Stimulated activated CD4-positive, alpha-beta T cell treated with anti-CD3 and anti-CD28 coated beads, Interleukin-1b, Interleukin-23, amount 100 ng/mL, for 4 hours (primary cell): ENCODE data around the gene PMS1.
"Not testable (repeated sequence)": the region's sequence is repeated elsewhere in the genome, so short reads cannot be mapped to it uniquely, and the experiment has no call there.

ENCODE experiments used
- DNase-seq, 2 donors: peaks; one replicate each; pipeline ENCODE4 v3.0.0-alpha.2; 2020; ENCODE audit warnings: low read depth in 2 of 2

PMS1 gene

DNA sequence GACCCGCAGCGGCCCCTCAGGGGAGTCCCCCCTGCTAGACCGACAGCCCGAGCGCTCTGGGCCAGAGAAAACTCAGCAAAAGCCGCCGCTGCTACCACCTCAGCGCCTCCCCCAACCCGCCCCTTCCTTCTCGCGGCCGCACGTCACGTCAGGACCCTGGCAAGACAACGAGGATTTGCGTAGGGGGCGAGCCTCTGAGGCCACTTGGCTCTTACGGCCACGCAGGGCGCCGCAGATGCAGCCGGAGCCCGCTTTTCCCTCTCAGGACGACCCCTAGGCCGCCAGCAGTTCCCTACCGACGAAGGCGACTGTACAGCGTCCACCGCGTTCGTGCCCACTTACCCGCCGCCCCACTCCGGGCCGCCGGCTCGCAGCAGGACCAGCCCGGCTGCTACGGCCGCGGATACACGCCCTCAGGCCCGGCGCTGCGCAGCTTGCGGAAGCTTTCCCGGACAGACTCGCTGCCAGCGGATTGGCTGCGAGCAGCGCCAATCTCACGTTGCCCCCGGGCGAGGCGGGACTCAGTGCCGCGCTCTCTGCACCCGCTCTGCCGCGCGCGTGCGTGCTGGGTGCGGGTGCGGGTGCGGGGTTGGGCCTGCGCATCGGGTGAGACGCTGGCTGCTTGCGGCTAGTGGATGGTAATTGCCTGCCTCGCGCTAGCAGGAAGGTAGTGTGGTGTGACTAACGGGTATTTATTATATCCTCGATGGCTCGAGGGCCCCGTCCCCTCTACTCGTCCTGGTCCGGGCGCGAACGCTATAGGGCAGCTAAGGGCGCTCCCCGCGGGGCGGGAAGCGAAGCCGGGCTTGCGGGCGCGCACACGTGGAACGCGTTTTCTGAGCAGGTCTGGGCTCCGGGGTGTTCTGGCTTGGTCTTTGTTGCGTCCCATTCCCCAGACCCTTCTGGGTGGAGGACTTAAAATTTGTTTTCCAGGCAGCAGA, at the start of gene PMS1, which contains the start of gene ORMDL1:
PMS1 (plus strand) TSS at position 524 of the 941 bp plus-strand sequence. CDS start 7,360 bp downstream, outside the sequence.
ORMDL1 (minus strand) TSS at position 413 of the 941 bp plus-strand sequence. CDS start 1,744 bp downstream, outside the sequence.
- peak; percentile 89 to 91 for DNase-seq

DNA sequence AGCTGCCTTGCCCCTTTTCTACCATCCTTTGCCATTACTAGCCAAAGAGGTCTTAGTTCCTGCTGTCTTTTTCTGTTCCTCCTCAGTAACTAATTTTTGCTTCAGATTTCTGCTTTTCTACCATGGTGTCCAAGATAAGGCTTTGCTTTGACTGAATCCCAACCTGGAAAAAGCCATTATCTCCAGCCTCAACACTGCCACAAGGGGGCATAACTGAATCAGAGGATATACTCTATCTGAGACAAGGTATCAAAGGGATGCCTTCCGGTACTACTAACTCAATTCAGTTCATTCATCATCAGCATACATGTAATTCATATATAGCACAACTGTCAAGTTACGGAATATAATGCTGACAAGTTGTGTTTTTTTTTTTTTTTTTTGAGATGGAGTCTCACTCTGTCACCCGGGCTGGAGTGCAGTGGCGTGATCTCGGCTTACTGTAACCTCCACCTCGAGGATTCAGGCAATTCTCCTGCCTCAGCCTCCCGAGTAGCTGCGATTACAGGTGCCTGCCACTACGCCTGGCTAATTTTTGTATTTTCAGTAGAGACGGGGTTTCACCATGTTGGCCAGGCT, 33.1 kb upstream of the PMS1 start:
- DNase-seq = no peak

DNA sequence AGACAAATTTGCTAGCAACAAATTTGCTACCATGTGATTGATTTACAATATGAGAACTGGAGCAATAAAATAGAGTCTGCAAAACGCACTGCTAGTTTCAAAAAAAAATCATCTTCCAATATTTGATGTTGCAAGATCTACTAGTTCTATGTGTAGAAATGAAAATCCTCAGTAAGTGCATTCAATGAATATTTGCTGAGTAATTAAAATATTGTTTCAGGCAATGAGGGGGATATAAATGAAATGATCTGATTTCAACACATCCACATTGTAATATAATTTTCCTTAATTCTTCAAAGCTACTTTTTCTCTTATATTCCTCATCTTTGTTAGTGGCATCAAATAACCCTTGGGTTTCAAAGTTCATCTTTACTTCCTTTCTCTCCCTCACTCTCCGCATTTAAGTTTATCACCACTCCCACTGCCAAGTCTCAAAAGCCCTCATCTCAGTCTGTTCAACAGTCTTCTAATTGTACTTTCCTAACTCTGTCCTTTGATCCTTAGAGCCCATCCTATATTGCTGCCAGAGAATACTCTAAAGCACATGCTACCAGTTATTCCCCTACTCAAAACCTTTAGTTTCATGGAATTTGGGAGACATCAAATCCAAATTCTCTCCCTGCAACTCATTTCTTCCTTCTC, 27.8 kb upstream of the PMS1 start:
- no peak for DNase-seq

DNA sequence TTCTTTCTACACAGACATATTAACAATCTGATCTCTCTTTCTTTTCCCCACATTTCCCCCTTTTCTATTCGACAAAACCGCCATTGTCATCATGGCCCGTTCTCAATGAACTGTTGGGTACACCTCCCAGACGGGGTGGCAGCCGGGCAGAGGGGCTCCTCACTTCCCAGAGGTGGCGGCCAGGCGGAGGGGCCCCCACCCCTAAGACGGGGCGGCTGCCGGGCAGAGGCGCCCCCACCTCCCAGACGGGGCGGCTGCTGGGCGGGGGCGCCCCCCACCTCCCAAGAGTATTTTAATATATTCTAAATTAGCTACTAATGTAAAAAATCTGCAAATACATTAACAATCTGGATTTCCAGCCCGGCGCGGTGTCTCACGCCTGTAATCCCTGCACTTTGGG, 24.1 kb upstream of the PMS1 start:
- not testable (repeated sequence) for DNase-seq

DNA sequence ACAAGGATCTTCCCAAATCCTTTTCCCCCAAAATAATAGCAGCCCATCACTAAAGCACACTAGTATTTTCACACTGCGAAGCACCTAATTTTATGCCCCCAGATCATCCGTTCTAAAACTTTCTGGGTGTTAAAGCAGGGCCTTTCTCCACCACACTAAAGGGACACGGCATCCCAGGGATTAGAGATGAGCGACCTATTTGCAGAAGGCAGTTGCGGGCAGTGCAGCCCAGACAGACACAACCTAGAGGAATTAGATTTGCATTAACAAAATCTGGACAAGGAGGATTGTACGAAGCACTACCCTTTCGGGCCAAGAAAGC, 22.1 kb upstream of the PMS1 start:
- no peak for DNase-seq

DNA sequence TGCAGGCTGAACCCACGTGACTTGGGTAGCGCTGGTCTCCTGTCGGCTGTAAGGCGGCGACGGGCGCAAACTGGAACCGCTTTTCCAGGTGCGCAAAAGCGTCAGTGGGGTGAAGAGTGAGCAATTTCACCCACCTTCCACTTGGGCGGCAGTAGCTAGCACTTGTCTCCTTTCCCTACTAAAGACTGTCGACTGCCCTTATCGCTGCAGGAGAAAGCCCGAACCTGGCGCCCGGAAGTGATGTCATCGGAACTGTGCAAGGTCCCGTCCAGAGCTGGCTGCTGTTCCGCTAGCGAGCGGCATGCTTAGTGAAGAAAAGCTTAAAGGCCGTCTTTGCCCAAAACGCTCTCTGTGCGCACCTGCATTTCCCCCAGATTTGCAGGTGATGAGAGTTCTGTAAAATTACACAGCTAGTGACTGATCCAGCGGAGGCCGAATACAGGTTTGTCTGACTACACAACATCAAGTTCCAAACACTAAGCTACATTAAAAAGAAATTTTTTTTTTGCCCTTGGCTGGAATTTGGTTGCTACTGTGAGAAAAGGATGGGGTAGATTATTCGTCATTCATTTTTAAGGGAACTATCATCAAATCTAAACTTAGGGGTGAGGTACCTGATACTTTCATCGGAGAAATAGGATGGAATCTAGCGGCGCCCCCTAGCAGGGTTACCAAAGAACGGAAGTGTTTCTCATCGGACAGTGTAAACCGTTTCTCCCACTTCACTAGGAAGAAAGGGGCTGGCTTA, 21.5 kb upstream of the PMS1 start, which contains the start of gene OSGEPL1:
OSGEPL1 (minus strand) TSS at position 242 of the 748 bp plus-strand sequence. CDS start 1,152 bp downstream, outside the sequence.
- DNase-seq = peak; percentile 83 to 86

DNA sequence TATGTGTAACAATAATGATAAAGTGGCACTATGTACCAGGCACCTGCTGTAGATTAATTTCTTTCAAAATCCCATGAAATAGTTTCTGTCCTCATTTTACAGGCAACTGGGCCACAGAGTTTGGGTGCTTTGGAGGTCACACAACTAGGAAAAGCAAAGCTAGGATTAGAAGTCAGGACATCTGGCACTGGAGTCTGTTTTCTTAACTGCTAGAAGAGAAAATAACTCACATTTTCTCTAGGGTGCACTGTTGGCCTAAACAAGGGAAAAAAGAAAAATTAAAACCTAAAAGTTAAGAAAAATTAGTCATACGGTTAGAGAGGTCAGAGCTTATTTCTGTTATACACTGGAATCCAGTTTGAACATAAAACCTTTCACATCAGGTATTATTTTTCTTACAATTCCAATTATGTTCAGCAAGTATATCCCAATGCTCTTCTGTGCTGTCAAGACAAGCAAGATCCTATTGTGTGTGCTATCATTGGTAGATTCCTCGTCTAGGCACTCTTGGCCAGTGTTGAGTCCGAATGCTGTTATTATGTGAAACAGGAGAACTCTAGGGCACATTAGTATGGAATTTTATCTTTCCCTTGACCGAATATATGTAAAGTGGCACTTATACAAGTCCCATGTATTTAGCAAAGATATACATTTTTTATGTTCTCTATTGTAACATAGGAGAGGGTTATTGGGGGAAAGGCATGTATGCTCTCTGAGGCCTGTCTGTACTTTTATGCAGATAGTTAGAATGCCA, 20.2 kb upstream of the PMS1 start:
- no peak for DNase-seq

DNA sequence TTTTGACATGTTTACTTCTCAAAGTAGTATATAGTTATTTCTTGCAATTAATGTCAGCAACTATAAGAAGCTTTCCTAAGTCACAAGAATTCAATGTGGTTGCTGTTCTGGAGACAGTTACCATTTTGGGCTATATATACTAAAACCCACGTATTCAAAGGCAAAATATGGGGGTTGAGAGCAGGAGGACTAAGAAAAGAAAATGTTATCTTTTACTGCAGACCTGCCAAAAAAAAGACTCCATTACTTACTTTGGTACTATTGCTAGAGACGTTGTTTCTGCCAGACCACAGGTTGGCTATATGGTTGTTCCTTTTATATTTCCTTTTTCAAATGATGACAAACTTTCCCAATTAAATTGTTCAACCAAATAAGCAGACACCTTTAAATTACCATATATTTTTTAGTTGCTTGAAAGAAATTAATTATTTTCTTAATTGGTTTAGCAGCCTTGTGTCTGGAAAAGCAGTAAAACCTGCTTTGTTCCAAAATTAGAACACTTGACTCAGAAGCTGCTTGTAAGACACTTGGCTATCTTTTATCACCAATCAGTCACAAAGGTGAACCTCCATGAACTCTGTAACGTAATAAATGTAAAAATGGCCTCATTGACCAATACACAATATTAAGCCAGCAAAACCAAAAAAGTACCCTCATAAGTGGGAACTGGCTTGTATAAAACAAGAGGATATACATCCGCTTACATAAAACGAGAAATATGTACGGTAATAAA, 13.5 kb upstream of the PMS1 start:
- no peak for DNase-seq

DNA sequence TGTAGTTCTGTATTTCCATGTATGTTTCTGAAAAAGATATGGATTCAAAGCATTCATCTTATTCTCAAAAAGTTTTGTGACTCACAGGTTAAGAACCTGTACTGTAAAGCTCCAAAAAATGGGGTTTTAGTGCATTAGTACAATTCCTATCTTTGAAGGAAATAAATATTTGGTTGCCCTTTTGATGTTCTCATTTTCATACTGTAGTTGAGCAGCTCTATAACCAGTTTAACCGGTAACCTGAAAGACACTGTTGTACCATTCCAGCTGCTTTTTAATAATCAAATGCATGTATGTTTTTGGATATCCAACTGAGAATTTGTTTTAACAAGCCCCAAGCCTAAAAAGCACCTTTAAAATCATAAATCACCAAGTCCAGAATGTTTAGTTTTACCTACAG, 12.0 kb upstream of the PMS1 start:
- no peak for DNase-seq

DNA sequence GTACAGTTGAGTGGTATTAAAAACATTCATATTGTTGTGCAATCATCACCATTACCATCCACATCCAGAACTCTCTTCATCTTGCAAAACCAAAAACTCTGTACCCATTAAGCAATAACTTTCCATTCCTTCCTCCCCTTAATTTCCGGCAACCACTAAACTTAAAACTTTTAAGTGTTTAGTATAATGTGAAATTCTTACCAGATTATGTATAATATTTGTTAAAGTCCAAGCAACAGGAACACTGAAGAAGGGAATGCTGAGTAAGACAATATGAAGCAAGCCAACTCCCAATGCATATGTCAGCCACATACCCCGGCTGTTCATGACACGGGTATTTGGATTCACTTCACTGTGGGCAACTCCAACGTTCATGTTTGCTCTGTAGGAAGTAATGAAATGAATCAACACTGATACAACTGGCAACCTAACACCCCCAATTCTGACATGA, 2.0 kb upstream of the PMS1 start:
- DNase-seq = no peak

DNA sequence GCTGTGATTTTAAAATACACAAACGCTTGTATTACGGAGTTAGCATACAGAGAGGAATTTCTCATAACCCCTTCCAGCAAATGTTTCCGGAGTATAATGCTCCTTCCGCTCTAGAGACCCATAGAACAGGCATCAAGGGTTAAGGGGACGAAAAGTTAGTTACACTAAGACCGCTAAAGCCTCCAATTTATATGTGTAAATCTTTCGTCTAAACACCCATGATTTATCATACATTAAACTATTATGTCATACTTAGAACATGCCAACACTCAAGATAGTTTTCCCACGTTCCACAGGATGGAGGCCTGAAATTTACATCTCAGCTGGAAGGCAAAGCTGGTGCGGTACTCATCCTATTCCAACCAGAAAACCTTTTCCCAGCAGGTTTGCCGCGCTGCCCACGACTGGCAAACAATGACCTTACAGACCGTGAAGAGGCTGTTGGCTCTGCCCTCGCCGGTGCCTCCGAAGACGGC, 761 bp upstream of the PMS1 start:
- DNase-seq = no peak

DNA sequence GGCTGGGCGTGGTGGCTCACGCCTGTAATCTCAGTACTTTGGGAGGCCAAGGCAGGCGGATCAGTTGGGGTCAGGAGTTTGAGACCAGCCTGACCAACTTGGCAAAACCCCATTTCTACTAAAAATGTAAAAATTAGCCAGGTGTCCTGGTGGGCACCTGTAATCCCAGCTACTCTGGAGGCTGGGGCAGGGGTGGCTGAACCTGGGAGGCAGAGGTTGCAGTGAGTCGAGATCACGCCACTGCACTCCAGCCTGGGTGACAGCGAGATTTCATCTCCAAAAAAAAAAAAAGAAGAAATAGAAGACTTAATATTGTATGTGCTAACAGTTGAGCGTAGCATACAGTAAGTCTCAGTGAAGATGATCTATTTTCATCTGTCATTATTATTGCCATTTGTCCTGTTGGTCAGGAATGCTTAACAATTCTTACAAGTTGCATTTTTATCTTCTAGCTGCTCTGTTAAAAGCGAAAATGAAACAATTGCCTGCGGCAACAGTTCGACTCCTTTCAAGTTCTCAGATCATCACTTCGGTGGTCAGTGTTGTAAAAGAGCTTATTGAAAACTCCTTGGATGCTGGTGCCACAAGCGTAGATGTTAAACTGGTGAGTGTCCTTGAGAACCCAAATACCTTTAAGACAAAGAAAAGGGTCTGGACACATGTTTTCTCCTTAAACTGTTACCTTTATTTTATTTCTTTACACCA, 7.2 kb downstream of the PMS1 start:
- DNase-seq = peak in 1 of 2 donors; percentile 3

DNA sequence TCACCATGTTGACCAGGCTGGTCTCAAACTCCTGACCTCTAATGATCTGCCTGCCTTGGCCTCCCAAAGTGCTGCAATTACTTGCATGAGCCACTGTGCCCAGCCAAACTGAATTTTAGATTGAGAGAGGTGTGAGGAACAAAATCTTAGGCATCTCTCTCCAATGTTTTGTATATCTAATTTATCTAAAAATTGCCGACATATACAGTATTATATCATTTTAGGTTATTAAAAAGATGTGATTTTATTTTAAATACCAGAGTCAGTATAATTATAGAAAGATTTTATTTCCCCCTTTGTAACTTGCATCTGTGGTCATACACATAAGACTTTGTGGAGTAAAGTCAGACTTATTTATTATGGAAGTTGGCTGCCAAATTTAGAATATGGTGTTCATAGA, 10.1 kb downstream of the PMS1 start:
- DNase-seq = no peak

DNA sequence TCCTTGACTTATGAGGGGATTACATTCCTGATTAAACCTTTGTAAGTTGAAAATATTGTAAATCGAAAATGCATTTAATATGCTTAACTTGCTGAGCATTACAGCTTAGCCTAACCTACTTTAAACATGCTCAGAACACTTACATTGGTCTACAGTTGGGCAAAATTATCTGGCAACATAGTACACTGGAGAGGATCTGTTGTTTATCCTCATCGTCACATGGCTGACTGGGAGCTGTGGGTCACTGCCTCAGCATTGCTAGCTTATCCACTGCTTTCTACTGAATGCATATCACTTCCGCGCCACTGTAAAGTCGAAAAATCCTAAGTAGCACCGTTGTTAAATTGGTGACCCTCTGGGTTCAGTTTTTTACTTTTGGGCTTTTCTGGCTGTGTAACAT, 13.7 kb downstream of the PMS1 start:
- no peak for DNase-seq

DNA sequence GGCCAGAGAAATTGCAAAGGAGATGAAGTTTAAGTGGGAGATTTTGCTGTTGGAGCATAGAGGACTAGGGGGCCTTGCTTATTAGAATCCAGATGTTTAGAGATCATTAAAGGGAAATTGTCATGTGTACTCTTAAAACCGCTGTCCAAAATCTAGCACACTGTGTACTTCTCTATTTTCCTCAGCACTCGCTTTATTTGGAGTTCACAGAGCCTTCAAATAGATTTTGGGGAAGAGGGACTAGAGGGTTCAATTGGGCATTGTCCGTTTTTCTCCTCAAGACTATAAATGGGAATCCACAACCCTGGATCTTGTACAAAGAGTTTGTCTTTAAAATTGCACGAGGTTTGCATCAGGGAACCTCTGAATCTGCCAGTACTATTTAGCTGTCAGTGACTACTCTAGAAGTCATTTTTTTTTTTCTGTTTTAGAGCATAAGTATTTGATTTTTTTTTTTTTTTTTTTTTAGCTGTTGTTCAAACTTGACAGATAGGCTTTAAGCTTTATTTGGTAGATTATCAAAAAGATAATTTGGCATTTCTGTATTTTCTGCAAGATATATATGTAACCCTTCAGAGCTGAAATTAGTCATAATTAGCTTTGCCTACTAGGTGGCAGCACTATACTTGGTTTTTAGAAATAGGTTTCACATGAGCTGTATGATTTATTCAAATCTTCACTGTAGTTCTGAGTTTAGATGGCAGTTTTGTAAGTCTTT, 14.2 kb downstream of the PMS1 start:
- no peak for DNase-seq

DNA sequence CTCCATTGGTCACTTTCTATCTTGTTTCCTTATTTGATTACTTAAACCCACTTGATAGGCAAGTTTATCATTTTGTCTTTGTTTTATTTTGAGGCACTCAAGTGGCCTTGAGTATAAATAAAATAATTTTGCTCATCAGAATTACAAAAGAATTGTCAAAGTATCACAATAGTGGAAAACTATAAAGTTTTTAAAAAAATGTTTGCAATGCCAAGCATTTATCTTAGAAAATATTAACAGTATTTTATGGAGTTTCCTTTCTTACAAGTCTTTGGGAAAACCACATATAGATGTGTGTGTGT, 14.7 kb downstream of the PMS1 start:
- no peak for DNase-seq

DNA sequence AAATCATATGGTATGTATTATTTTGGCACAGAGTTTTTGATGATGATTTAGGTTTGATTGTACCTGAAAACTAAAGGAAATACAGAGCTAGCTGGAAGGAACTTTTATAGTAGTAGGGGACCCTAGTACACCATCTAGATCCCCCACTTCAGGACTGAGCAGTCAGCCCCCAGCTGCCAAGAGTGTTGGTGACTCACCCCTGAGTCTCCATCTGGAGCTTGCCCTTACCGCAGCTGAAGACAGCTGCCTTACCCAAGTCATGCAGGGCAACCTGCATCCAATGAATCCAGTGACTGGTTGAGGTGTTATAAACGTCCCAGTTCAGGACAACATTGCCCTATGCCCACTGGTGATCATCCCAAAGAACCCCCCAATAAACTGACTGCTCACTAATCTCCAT, 15.3 kb downstream of the PMS1 start:
- no peak for DNase-seq

DNA sequence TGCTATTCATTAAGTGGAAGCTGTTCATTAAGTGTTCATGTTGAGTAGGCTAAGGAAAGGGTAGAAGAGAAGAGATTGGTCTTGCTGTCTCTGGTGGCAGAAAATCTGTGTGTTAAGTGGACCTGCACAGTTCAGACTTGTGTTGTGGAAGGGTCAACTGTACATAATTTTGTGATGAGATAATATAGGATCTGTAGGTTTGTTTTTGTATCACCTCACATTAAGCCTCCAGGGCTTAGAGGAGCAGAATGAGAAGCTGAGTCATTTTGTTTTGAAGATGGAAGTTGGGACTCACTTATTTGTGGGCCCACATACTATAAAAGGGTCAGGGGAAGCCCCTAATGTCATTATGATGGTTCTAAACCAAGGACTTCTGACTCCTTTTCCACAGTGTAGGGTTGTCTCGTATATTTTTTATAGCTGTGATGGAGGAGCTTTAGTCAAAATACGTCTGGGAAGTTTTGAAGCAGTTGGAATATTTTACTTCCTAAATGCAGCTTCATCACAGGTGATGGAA, 18.2 kb downstream of the PMS1 start:
- no peak for DNase-seq

DNA sequence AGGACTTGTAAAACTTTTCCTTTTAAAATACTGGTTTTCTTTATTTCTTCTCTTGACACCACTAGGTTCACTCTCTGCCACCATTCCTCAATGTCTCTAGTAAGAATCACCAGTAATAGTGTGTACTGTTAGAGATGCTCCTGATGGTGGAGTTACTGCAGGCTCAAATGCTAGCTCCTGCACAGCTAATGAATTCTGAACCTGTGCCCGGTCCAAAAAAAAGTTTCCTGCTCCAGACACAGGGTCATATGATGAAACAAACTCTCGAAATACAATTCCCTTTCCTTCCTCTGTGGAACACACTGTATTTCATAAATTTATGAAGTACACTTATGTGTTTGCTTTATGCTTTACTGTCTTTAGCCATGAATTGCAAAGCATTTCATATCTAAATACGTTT, 19.2 kb downstream of the PMS1 start:
- DNase-seq = no peak
